ENCODE results near the gene PFDN5.
"Not testable (repeated sequence)": the region's sequence is repeated elsewhere in the genome, so short reads cannot be mapped to it uniquely, and the experiment has no call there.

Gene PFDN5

GRCh38 chr12:53327435-53328042, 32.2 kb downstream of the PFDN5 start:
- DNase-seq (ENCODE audit: low read depth in 3 of 3) = no peak

GRCh38 chr12:53328043-53328435, 32.7 kb downstream of the PFDN5 start:
- no peak for DNase-seq (ENCODE audit: low read depth in 3 of 3)

DNA sequence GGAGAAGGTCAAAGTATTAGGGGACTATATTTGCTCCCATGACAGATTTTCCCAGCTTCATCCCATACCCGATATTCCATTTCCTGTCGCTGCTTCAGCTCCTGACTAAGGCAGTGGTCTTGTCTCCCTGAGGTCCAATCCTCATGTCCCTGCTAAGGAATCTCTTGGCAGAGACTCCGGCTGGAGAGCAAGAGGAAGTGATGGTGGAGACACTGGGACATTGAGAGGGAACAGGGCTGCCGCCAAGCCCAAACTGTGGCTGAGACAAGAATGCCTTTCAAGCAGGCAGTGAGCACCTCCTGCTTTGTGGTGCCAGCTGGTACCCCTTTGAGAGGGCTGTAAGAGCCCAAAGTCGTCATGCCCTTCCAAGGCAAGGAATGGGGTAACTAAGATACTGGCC, 35.3 kb downstream of the PFDN5 start:
- DNase-seq (ENCODE audit: low read depth in 3 of 3) = no peak

- not testable (repeated sequence) for DNase-seq (ENCODE audit: low read depth in 3 of 3)
Observed at GRCh38 chr12:53332339-53332738, 37.0 kb downstream of the PFDN5 start.

DNA sequence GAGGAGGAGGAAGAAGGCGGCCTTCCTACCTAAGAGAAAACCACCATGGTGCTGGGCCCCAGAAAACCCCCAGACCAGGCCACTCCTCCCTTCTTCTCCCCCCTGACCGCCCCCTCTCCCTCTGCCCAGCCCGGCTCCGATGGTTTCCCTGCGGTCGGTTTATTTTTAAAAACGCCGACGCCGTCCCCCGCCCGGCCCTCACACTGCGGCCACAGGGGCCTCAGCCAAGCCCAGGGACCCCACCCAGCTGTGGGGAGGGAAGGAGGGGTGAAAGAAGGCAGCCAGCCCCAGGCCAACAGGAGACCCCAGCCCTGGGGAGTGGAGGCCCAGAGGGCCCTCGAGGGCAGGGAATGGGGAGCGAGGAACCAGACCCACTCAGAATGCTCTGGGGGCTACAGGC, 37.4 kb downstream of the PFDN5 start:
- no peak for DNase-seq (ENCODE audit: low read depth in 3 of 3)

- no peak for DNase-seq (ENCODE audit: low read depth in 3 of 3)
Observed at GRCh38 chr12:53333289-53333688, 37.9 kb downstream of the PFDN5 start.

DNA sequence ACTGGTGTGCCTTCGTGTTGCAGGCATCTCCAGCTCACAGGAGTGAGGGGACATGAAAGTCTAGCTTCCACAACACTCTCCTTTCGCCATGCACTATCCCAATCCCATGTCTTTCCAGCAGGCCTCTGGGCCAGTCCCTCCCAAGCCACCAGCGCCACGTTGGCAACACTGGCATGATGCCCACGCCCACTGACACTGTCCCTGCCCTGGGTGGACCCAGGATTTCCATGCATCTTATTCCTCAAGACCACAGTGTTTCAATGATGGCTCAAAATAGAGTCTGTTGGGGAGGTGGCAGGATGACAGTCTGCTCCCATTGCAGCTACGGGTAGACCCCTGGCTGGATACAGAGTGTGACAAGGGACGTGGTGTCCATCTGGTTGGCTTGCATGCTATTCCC, 38.5 kb downstream of the PFDN5 start:
- DNase-seq (ENCODE audit: low read depth in 3 of 3) = no peak

GRCh38 chr12:53334822-53335221, 39.5 kb downstream of the PFDN5 start:
- DNase-seq (ENCODE audit: low read depth in 3 of 3) = no peak

- DNase-seq (ENCODE audit: low read depth in 3 of 3) = no peak
Observed at GRCh38 chr12:53336181-53336681, 40.9 kb downstream of the PFDN5 start, which contains the start of gene SP7. SP7 (minus strand) TSS chr12:53336354; CDS start chr12:53335646, 708 bp downstream.

- DNase-seq (ENCODE audit: low read depth in 3 of 3) = no peak
Observed at GRCh38 chr12:53338017-53338416, 42.7 kb downstream of the PFDN5 start.

DNA sequence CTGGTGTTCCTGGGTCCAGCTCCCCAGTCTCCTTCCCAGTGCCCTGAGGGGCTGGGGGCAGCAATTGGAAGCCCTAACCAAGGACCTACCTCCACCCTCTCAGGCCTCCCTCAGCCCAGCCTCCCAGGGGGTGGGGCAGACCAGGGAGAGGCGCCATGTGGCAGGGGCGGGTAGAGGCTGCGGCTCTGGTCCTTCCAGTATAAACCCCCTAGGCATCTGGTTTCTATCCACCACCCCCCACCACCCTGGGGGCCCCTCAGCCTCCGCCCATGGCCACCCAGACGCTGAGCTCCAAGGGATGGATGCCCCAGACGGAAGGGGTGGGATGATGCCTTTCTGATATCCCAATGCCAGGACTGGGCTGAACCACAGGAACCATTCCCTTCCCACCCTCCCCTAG, 43.6 kb downstream of the PFDN5 start:
- no peak for DNase-seq (ENCODE audit: low read depth in 3 of 3)

GRCh38 chr12:53340398-53340797, 45.1 kb downstream of the PFDN5 start:
- DNase-seq (ENCODE audit: low read depth in 3 of 3) = no peak

DNA sequence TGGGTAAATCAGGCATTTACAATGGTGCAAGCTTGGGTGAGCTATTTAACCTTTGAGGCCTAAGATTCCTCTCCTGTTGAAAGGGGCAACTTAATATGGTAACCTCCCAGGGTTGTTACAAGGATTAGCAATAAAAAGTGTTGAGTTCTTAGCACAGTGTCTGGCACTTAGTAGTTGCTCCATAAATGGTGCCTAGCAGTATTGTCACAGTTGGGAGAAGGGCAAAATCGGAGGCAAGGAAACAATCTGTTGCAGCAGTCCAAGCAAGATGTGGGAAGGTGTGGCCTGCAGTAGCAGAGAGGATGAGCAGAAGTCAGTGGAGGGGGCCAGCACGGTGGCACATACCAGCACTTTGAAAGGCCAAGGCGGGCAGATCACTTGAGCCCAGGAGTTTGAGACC, 48.1 kb downstream of the PFDN5 start:
- no peak for DNase-seq (ENCODE audit: low read depth in 3 of 3)

GRCh38 chr12:53343969-53344368, 48.6 kb downstream of the PFDN5 start:
- no peak for DNase-seq (ENCODE audit: low read depth in 3 of 3)

- no peak for DNase-seq (ENCODE audit: low read depth in 3 of 3)
Observed at GRCh38 chr12:53344487-53344823, 49.1 kb downstream of the PFDN5 start.

- peak; percentile 50 to 60 (median 59) for DNase-seq (ENCODE audit: low read depth in 3 of 3)
Observed at GRCh38 chr12:53344824-53345485, 49.6 kb downstream of the PFDN5 start.

- no peak for DNase-seq (ENCODE audit: low read depth in 3 of 3)
Observed at GRCh38 chr12:53345486-53346188, 50.3 kb downstream of the PFDN5 start.

GRCh38 chr12:53346491-53346890, 51.1 kb downstream of the PFDN5 start:
- no peak for DNase-seq (ENCODE audit: low read depth in 3 of 3)

DNA sequence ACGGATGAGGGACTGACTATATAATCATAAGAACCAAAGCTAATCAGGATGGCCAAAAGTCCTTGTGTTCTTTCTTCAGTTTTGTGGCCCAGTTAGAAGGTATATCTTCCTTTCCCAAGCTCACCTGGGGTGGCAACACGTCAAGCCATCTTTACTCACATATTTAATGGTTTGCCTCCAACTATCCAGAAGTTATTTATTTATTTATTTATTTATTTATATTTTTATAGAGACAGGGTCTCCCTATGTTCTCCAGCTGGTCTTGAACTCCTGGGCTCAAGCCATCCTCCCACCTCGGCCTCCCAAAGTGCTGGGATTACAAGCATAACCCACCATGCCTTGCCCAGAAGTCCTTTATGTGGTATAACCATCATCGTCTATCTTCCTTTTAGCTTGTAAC, 52.6 kb downstream of the PFDN5 start:
- DNase-seq (ENCODE audit: low read depth in 3 of 3) = no peak
